KMS-11 (cell line): ENCODE measurements around the gene FMR1.

Experiments used
- H2AFZ ChIP-seq: fragments of 200-600 bp; sonication (generic); 2 replicates; pipeline ENCODE4 v1.6.1; 2016; ENCODE audit warnings: antibody characterized with exemption, mixed run types, low read depth
- H3K27ac ChIP-seq: fragments of 200-600 bp; sonication (generic); 2 replicates; pipeline ENCODE4 v1.6.1; 2016; ENCODE audit warnings: mild to moderate bottlenecking, mixed run types
- H3K27me3 ChIP-seq: fragments of 200-600 bp; sonication (generic); 2 replicates; pipeline ENCODE4 v1.6.1; 2017; ENCODE audit warnings: mild to moderate bottlenecking, low read depth, mixed run types, moderate library complexity; ENCODE audit not compliant: insufficient read depth
- H3K36me3 ChIP-seq: fragments of 200-600 bp; sonication (generic); 2 replicates; pipeline ENCODE4 v1.6.1; 2017; ENCODE audit warnings: mild to moderate bottlenecking, mixed run types; ENCODE audit not compliant: insufficient read depth
- H3K4me1 ChIP-seq: fragments of 200-600 bp; sonication (generic); 2 replicates; pipeline ENCODE4 v1.6.1; 2016; ENCODE audit warnings: mild to moderate bottlenecking, low read depth, mixed run types; ENCODE audit not compliant: poor library complexity, severe bottlenecking
- H3K4me2 ChIP-seq: fragments of 200-600 bp; sonication (generic); 2 replicates; pipeline ENCODE4 v1.7.0; 2016; ENCODE audit warnings: mild to moderate bottlenecking, mixed run types
- H3K4me3 ChIP-seq: fragments of 200-600 bp; sonication (generic); IDR thresholded peaks from 2 replicates; pipeline ENCODE4 v1.6.1; 2017; ENCODE audit warnings: low read depth, low read length, mixed read lengths; ENCODE audit not compliant: insufficient read depth
- H3K79me2 ChIP-seq: fragments of 200-600 bp; sonication (generic); 2 replicates; pipeline ENCODE4 v1.6.1; 2016; ENCODE audit warnings: low read depth, mixed run types; ENCODE audit not compliant: insufficient read depth
- H3K9ac ChIP-seq: fragments of 200-600 bp; sonication (generic); 2 replicates; pipeline ENCODE4 v1.6.1; 2016; ENCODE audit warnings: mild to moderate bottlenecking, mixed run types
- H4K20me1 ChIP-seq: fragments of 200-600 bp; sonication (generic); 2 replicates; pipeline ENCODE4 v1.6.1; 2016; ENCODE audit warnings: mild to moderate bottlenecking, mixed run types; ENCODE audit not compliant: insufficient read depth
- CTCF ChIP-seq: fragments of 200-600 bp; sonication (generic); conservative IDR thresholded peaks from 2 replicates; pipeline ENCODE4 v1.6.1; 2017; ENCODE audit warnings: low read depth, mild to moderate bottlenecking, antibody characterized with exemption, low read length, moderate library complexity, mixed read lengths

FMR1 gene

GRCh38 chrX:147894366-147894963 lies 17.3 kb upstream of the FMR1 start:
- Histone ChIP-seq H3K27ac (no peak overlapping the region), H2AFZ (no peak overlapping the region), H3K9ac (no peak overlapping the region), H3K27me3 (no peaks in the 10 kb centered on the region), H4K20me1 (no peaks in the 10 kb centered on the region), H3K4me2 (no peak overlapping the region), H3K36me3 (no peaks in the 10 kb centered on the region), H3K4me3 (no peak overlapping the region), H3K79me2 (no peaks in the 10 kb centered on the region), H3K4me1 (no peaks in the 10 kb centered on the region)
- no peak for TF ChIP-seq CTCF

- H3K4me3 ChIP-seq = no peak overlapping the region
- no peak overlapping the region for H3K9ac ChIP-seq
- no peak overlapping the region for H3K4me2 ChIP-seq
- no peak for TF ChIP-seq CTCF
- H2AFZ ChIP-seq = no peak overlapping the region
- H3K36me3 ChIP-seq = no peaks in the 10 kb centered on the region
- no peaks in the 10 kb centered on the region for H3K79me2 ChIP-seq
- no peak overlapping the region for H3K27ac ChIP-seq
- no peaks in the 10 kb centered on the region for H4K20me1 ChIP-seq
- H3K4me1 ChIP-seq = no peaks in the 10 kb centered on the region
- H3K27me3 ChIP-seq = no peaks in the 10 kb centered on the region
These were observed 14.6 kb upstream of the FMR1 start for GRCh38 chrX:147897117-147897516.

- TF ChIP-seq CTCF = no peak
- Histone ChIP-seq H3K4me3 (no peak overlapping the region), H3K79me2 (no peaks in the 10 kb centered on the region), H2AFZ (no peak overlapping the region), H3K9ac (no peak overlapping the region), H3K27me3 (no peaks in the 10 kb centered on the region), H3K27ac (no peak overlapping the region), H3K4me1 (no peaks in the 10 kb centered on the region), H4K20me1 (no peaks in the 10 kb centered on the region), H3K36me3 (no peaks in the 10 kb centered on the region), H3K4me2 (no peak overlapping the region)
These were observed 12.8 kb upstream of the FMR1 start for GRCh38 chrX:147898951-147899350.

GRCh38 chrX:147899379-147900114 lies 12.2 kb upstream of the FMR1 start:
- Histone ChIP-seq H3K4me3 (no peak overlapping the region), H2AFZ (no peak overlapping the region), H3K4me1 (no peaks in the 10 kb centered on the region), H3K36me3 (no peaks in the 10 kb centered on the region), H3K27me3 (no peaks in the 10 kb centered on the region), H3K9ac (no peak overlapping the region), H3K79me2 (no peaks in the 10 kb centered on the region), H4K20me1 (no peaks in the 10 kb centered on the region), H3K27ac (no peak overlapping the region), H3K4me2 (no peak overlapping the region)
- TF ChIP-seq CTCF = no peak
